DLD1 (cell line): ENCODE data around the gene FCN1.

Source experiments
- in situ Hi-C: cut with HindIII; loops from 2 replicates; pipeline ENCODE4 v1.10.0; 2017; ENCODE audit warnings: low sequenced_read_pairs

Gene FCN1

DNA sequence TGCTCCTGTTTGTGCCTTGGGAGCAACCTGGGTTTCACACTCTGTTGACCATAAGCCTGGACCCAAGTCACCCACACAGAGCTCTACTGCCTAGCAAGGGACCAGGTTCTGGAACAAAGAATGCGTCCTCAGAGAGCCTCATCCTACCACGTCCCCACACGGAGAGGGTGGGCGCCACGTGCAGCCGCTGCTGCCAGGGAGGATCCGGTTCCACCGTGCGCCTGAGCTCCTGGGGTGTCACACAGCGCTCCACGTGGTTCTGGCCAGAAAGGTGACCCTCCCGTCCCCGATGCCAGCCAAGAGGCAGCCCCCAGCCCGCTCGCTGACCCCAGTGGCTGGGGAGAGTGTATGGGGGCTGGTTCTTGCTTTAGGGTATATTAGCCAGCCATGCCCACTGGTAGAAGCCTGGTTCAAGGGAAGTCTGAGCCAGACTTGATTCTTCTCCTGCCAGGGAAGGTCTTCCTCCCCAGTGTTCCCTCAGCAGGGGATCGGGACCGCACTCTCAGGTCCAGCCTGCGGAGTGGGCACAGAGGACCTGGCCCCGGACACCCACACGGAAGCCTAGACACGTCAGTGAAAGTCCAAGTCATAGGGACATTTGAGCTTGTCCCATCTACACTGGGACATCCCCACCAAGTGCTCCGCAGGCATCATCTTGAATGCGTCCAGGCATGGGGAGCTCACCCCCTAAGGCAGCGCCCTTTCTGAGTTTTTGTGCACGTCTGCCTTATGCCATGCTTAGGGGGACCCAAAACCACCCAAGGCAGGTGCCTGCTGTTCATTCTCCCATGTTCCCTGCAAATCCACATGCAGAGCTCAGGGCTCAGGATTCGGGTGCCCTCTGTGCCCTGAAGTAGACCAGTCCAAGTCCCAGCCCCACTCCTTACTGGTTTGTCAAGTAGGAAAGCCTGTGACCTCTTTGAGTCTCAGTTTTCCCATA is 2.4 kb downstream of the FCN1 start:
- in situ Hi-C loops: no loop called here

DNA sequence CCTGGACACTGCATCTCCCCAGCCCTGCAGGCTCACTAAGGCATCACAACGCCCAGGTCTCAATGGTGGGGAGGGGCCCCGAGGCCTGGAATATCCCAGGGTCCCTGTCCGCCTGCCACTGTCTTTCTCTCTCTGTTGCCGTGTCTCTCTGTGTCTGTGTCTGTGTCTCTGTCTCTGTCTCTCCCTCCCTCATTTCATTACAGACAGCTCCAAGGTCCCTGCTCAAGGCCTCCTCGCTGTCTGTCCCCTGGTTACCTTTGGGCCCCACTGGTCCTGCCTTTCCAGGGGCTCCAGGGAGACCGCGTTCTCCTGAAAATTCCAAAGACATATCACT is 3.2 kb downstream of the FCN1 start:
- in situ Hi-C loops: no loop called here

DNA sequence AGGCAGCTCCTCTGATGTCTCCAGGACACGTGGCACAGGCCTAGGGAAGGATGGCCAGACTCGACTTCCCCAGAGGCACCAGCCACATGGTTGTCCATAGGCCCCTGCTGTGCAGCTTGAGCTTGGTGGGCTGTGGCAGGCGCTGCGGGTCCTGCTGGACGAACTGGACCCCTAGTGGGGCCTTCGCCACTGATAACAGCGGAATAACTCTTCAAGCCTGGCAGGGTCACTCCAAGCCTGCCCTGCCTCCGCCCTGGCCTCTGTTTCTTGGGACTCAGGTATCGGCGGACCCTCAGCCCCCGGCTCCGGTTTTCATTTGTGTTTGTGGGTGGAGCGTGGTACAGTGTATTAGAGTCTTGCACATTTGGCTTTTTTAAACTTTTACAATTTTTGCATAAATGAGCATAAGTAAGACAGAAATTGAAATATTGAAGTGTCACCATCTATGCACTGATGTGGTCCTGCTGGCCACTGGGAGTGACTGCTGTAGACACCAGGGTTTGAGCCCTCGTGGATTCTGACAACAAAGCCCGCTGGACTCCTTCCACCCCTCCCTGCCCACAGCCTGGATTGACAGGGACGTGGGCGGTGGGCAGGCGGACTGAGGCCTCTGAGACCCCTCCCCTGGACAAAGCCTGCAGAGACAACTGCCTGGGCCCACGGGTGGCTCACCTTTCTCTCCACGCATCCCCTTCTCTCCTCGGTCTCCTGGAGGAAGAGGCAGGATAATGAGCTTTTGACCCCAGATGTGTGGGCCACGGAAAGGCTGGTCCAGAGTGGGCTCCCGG is 3.8 kb downstream of the FCN1 start:
- in situ Hi-C loops: no loop called here

DNA sequence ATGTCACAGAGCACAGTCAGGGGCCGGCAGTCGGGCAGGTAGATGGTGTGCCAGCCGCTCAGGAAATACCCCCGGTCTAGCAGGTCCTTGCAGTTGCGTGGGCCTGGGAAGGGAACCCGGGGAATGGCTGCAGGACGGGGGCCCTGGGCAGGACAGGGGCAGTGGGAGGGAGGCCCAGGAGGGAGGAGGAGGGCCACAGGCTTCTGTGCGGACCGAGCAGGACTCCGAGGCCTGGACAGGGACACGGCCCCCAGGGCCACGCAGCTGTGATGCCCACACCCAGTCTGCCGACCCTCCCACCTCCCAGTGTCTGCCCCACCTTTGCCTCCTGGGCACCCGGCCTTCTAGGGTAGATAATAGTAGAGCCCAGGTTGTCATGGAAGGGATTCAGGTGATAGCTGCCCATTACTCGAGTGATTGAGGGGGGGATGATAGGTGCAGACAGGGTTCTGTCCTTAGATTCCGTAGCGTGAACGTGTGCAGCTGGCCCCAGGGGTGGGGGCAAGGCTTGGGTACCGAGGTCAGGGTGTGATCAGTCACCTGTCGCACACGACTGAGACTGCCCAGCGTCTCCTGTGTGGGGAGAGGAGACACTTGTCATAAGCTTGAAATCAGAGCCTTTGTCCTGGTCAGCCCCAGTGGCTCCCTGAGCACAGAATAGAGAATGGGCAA is 4.5 kb downstream of the FCN1 start:
- in situ Hi-C loops: no loop called here

DNA sequence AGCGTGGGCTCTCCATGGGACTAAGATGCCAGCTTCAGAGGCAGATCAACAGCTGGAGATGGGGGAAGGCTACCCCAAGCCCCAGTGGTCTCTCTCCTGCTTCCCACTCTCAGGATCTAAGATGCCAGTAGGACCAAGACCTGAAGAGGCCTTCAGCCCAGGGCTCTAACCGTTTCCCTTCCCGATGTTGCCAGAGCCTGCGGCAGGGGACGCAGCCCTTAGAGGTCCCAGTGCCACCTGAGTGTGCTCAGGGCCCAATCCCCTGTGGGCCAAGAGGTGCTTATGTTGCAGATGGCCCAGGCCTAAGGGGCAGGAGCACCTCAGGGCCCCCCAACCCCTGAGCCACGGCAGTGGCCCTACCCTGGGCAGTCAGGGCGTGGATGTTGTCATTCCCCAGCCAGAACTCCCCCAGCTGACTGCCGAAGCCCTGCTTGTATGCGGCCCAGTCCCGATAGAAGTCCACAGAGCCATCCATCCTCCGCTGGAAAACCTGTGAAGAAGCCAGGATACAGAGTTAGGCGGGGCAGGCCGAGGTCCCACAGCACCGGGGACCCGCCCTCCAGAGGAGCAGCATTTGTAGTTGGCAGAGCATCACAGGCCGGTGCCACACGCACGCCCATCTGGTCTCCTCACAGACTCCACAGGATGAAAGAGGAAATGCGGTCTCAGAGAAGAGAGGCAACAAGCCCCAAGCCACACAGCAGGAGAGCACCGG is 5.4 kb downstream of the FCN1 start:
- in situ Hi-C loops: no loop called here

DNA sequence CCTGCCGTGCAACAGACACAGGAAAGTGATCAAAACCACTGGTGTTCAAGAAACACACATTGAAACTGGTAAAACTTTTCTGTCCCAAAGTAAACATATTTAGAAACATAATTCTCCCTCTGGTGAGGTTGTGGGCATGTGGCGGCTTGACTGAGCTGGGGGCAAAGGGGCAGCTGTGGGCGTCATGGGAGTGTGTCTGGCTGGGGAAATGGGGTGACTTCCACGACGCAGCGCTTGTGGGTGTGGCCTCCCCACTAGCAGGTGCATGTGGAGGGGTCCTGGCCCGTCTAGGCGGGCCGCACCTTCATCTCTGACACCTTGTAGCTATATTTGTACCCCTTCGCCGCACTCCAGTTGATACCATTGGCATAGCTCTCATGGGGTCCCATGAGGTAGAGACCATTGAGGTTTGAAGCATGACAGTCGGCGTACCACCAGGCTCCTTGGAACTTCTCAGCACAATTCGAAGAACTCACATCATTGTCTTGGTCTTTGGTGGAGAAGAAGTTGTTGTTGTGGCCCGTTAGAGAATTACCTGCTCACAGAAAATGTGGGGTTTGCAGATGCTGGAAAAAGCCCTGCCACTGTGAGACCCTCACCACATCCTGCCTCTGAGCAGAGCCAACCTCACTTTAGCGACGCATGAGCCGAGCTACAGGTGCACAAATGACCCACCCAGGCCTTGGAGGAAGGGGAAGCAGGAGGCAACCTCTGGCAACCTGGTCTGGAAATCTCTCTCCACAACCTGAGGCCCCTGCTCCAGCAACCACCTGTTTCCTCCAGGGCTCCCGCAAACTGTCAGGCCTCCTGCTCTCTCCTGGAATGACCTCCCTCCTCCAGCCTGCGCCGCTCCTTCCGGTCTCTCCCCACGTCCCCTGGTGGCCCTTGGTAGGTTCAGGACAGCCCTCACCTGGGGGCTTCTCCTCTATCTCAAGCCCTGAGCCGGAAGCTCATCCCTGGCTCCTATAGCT is 7.9 kb downstream of the FCN1 start:
- in situ Hi-C loops: no loop called here

DNA sequence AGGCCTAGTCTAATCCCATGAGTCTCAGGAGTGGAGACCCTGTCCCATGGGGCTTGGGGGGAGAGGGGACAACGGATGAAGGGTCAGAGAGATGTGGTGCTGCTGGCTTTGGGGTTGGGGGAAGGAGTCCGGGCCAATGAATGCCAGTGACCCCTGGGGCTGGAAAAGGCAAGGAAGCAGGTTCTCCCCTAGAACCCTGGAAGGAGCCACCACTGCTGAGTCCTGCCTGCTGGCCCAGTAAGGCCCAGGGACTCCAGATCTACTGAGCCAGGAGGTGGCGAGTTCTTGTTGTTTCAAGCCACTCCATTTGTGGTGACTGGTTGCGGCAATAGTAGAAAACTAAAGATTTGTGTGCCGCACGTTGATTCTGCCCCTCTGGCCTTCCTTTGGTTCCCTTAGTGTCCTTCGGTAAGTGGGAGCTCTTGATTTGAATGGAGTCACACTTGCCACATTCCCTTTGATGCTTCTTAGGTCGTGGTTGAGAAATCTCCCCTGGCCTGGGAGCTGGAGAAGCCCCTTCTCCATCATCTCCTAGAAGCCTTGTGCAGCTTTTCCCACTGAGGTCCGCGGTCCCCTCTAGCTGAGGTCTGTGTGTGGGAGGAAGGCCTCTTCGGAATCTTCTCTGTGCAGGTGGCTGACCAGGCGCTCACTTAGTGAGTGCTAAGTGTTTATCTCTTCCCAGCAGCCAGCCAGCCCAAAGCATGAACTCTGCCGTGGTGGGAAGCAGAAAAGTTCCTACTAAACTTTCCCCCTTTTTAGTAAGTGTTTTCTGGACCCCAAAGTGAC is 9.0 kb downstream of the FCN1 start:
- in situ Hi-C loops: no loop called here

DNA sequence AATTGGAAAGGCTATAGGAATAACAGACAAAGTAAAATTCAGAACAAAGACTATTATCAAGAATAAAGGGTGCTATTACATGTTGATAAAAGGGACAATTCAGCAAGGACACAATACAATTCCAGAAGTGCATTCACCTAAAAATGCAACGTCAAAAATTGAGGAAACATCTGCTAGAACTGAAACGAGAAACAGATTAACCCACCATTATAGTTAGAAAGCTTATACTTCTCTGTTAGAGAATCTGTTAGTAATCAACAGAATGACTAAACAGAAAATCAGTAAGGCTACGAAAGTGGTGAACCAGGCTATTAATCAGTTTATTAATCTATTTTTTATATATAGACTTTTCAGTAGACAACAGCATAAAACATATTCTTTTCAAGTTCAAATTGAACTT is 14.8 kb downstream of the FCN1 start:
- in situ Hi-C loops: no loop called here

DNA sequence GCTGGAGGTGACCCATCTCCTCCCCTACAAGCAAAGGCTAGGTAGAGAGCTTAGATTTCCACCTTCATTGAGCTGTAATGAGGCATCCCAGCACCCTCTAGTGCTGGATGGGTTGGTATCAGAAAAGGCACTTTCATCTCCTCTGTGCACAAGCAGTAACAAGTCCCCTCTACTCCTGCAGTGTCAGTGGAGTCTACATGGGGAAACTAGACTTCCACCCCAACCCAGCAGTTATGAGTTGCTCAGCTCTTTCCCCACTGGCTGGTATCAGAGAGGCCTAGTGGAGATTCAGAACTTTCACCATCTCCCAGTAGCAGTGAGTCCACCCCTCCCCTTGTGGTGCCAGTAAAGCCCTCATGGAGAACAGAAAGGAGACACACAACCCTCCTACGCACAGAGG is 17.9 kb downstream of the FCN1 start:
- in situ Hi-C loops: no loop called here

DNA sequence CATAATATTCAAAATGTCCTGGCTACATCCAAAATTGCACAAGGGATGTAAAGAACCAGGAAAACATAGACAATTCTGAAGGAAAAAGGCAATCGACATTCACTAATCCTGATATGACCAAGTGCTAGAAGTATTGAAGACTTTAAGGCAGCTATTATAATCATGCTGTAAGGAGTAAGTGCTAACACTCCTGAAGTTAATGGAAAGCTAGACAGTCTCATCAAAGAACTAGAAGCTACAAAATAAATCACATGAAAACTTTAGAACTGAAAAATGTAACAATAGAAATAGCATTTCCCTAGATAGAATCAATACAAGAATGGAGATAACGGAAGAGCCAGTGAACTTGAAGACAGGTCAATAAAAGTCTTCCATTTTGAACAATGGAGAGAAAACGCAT is 18.5 kb downstream of the FCN1 start:
- in situ Hi-C loops: no loop called here

DNA sequence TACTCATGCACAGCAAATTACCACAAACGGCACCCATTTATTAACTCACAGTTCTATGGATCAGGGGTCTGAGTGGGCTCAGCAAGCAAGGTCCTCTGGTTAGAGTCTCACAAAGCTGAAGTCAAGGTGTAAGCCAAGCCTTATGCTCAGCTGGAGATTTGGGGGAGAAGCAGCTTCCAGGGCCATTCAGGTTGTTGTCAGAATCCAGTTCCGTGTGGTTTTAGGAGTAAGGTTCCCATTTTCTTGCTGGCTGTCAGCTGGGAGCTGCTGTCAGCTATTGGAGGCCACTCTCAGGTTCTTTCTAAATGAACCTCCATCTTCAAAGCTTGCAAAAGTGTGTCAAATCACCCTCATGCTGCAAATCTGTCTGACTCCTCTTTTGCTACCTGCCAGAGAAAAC is 19.4 kb downstream of the FCN1 start:
- in situ Hi-C loops: no loop called here

DNA sequence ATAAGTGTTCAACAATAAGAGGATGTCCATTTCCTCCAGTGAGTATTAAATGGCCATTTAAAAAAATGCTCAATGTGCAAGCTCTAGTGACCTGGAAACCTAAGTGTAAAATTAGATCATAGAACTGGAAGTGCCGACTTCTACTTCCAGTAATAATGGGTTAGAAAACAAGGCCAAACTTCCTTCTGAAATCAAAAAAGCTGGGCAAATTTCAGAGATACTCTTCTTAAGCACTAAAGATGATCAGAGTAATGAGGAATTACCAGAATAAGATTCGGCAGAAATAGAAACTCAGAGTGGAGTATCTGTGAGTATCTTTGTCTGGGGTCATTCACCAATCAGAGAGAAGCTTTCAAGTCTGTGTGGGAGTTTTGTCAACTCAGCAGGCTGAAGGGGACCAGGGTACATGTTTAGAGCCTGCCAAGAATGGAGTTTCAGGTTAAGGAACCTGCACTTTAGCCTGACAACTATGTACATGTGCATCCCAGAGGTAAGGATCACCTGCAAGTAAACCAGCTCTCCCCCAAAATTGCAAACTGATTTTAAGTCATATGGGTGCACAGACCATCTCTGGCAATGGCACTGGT is 20.0 kb downstream of the FCN1 start:
- in situ Hi-C loops: no loop called here

DNA sequence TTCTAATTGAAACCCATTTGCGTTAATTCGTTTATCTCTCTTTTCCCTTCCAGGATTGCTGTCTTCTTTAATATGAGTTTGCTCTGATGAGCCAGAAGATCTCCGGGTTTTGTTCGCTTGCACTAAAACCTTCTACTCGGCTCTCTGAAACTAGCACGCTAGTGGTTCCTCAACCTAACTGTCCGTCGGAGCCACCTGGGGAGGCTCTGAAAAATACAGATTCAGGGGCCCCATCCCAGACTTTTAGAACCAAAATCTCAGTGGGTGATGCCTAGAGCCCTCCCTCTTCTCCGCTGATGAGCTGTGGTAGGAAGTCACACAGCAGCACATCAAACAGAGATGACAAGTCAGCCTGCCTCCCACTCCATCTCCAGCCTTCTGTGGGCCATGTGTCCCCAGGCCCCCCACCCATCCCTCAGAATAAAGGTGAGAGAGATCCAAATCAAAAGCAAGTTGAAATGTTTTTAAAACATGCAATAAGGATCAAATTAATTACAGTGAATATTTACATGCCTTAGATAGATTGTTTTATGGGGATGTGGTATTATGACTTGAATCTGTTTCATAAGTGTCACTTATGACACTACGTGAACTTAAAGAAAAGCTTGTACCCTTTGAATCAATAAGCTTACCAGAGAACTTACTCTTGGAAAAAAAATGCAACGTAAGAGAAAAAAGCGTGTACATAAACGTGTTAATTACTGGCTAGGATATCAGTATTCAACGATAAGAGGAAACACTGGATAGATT is 20.7 kb downstream of the FCN1 start:
- in situ Hi-C loops: no loop called here

DNA sequence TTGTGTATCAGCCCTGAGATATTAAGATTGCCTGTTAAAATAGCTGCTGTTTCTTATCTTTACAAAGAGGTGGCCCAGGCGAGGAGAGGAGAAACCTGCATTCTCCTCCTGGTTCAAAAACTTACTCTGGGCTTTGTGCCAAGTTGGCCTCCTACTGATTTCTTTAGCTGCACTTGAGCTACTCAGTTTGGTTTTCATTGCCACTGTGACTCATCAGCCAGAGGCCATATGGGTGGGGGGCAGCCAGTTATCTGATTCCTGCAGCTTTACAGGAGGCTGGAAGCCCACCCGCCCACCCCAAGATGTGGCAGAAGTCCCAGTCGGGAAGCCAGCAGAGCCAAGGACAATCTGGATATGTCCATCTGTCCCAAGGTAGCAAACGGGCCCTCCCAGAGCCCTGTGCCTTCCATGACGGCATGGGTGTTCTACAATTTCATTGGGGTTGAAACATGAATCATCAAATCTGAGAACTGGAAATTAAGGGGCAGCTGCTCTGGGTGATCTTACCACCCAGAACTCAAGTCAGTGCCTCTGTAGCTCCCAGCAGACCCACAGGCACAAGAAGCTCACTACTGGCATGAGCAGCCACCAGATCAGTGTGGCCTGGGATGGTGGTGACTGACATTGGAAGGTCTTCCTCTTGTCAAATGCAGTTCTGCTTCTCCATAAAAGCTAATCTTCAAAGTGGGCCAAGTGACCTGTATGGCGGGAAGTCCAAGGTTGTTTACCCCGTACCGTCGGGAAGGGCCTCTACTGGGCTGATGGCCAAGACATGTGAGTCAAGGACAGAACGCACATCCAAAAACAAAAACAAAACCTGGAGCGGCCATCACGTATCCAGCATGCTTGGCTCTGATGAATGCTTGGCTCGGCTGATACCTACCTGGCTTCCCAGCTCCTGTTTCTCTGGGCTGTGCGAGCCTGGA is 21.5 kb downstream of the FCN1 start:
- in situ Hi-C loops: no loop called here

DNA sequence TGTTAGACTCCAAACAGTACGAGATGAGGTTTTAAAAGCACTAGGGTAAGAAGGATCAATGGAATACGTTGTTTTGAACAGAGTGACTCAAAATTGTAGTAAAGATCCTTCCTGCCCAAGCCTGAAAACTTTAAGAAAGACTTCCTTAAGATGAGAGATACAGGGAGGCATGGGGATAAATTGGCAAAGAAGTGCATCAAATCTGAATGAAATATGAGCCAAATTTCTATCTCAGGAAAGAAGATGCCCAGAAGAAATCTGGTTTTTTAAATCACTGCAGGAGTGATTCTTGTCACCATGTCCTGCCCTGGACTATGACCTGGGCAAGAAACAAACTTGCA is 22.2 kb downstream of the FCN1 start:
- in situ Hi-C loops: no loop called here

DNA sequence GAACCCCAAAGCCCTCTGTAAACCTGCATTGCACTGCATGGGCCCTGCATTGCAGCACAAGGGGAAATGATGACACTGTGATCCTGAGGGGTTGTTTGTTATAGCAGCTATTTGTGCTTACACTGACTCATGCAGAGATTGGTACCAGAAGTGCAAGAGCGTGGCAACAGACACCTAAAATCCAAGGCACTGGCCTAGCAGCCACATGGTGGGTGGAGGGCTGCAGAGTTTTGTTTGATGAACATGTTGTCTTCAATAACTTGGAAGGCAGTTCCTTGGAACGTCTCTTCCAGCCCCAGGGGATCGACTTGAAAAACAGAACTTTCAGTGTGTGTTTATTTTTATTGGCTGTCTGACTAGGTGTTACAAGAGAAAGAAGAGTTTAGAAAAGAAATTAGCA is 22.6 kb downstream of the FCN1 start:
- in situ Hi-C loops: no loop called here
